ENCODE data around the gene DLG2. TPM values are rescaled to one million over a fixed set of nuclear protein-coding genes. Genes with fewer than 3 reads are reported as not detected.

The DLG2 gene
- total RNA-seq, 1 experiment from 2014 or later = 17.5 TPM

- TF ChIP-seq ATF2 (CRISPR knock-in tag; IDR thresholded peaks at IDR 0.05; ENCODE audit: borderline replicate concordance, low read depth) = no peak
Measured at GRCh38 chr11:84240847-84241246, 1386.3 kb downstream of the DLG2 start (continued).

- TF ChIP-seq TP53 (CRISPR knock-in tag; IDR thresholded peaks at IDR 0.05) (no peak), CDX4 (CRISPR knock-in tag; IDR thresholded peaks at IDR 0.05; ENCODE audit: borderline replicate concordance) (no peak), ZNF263 (CRISPR knock-in tag; IDR thresholded peaks at IDR 0.05; ENCODE audit: low read depth) (no peak), E2F1 (CRISPR knock-in tag; IDR thresholded peaks at IDR 0.05) (no peak), PRRX2 (CRISPR knock-in tag; IDR thresholded peaks at IDR 0.05) (no peak), ATF2 (CRISPR knock-in tag; IDR thresholded peaks at IDR 0.05; ENCODE audit: borderline replicate concordance, low read depth) (no peak), GABPB1 (CRISPR knock-in tag; IDR thresholded peaks at IDR 0.05) (no peak), E2F5 (CRISPR knock-in tag; IDR thresholded peaks at IDR 0.05) (no peak), ETV6 (CRISPR knock-in tag; IDR thresholded peaks at IDR 0.05) (no peak), ESRRA (CRISPR knock-in tag; IDR thresholded peaks at IDR 0.05; ENCODE audit: borderline replicate concordance) (no peak), TCF7 (CRISPR knock-in tag; IDR thresholded peaks at IDR 0.05; ENCODE audit: low read depth) (no peak), FOXP1 (CRISPR knock-in tag; IDR thresholded peaks at IDR 0.05; ENCODE audit: borderline replicate concordance) (no peak), TEAD1 (CRISPR knock-in tag; IDR thresholded peaks at IDR 0.05) (no peak), ZNF232 (CRISPR knock-in tag; IDR thresholded peaks at IDR 0.05) (no peak)
- TF ChIP-seq, protein P1, sequence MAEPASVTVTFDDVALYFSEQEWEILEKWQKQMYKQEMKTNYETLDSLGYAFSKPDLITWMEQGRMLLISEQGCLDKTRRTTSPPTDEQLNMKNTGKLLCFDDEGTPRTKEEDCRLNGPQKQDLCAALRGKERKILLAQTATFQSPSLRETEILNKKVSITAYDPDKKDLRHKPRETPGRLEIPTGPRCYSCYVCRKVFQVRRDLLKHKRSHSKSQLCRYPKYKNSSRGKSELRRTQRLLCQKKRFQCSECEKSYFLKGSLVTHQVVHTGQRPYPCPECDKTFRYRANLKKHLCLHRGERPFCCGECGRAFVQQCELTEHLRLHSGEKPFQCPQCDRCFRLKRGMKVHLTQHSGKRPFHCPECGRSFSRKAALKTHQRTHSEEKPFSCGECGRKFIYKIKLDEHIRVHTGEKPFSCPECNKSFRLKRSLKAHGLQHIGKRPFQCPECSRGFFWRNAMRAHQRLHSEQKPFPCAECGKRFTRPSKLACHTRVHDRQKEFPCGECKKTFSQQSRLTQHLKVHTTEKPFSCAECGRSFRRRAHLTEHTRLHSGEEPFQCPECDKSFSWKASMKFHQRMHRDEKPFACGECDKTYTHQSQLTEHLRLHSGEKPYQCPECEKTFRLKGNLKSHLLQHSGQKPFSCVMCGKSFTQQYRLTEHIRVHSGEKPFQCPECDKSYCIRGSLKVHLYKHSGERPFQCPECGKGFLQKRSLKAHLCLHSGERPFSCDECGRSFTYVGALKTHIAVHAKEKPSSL (CRISPR knock-in tag; conservative IDR thresholded peaks at IDR 0.05) = no peak
- TF ChIP-seq, protein P2, sequence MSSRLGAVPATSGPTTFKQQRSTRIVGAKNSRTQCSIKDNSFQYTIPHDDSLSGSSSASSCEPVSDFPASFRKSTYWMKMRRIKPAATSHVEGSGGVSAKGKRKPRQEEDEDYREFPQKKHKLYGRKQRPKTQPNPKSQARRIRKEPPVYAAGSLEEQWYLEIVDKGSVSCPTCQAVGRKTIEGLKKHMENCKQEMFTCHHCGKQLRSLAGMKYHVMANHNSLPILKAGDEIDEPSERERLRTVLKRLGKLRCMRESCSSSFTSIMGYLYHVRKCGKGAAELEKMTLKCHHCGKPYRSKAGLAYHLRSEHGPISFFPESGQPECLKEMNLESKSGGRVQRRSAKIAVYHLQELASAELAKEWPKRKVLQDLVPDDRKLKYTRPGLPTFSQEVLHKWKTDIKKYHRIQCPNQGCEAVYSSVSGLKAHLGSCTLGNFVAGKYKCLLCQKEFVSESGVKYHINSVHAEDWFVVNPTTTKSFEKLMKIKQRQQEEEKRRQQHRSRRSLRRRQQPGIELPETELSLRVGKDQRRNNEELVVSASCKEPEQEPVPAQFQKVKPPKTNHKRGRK (CRISPR knock-in tag; IDR thresholded peaks at IDR 0.05; ENCODE audit: borderline replicate concordance) = no peak
- TF ChIP-seq, protein P3, sequence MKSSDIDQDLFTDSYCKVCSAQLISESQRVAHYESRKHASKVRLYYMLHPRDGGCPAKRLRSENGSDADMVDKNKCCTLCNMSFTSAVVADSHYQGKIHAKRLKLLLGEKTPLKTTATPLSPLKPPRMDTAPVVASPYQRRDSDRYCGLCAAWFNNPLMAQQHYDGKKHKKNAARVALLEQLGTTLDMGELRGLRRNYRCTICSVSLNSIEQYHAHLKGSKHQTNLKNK (CRISPR knock-in tag; IDR thresholded peaks at IDR 0.05) = no peak
- TF ChIP-seq, protein P4, sequence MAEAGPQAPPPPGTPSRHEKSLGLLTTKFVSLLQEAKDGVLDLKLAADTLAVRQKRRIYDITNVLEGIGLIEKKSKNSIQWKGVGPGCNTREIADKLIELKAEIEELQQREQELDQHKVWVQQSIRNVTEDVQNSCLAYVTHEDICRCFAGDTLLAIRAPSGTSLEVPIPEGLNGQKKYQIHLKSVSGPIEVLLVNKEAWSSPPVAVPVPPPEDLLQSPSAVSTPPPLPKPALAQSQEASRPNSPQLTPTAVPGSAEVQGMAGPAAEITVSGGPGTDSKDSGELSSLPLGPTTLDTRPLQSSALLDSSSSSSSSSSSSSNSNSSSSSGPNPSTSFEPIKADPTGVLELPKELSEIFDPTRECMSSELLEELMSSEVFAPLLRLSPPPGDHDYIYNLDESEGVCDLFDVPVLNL (CRISPR knock-in tag; IDR thresholded peaks at IDR 0.05; ENCODE audit: borderline replicate concordance, low read depth) = no peak
- Mint-ChIP-seq H3K36me3 (no peaks in the 10 kb centered on the region), H3K9me3 (no peaks in the 10 kb centered on the region), H3K4me3 (no peak overlapping the region), H3K4me1 (peaks cover 43% of the 10 kb centered on the region), H3K27ac (peak overlapping the region; percentile 58; the same call in 1 of the 2 replicates), H3K27me3 (ENCODE audit: low read depth) (no peaks in the 10 kb centered on the region)
- DNase-seq (ENCODE audit: low spot score) (no peak), ATAC-seq (no peak)
- ChIA-PET CTCF (interaction anchor here (0.7 to 0.9 kb wide), 2 partner anchors 400 to 455 kb away, joined by 3 read pairs; no protein-coding TSS in a partner anchor), POLR2A (no interaction called here)
Measured at GRCh38 chr11:84236436-84236835, 1390.7 kb downstream of the DLG2 start.

Data from WTC11 (cell line).